HepG2 (cell line): ENCODE measurements around the gene RSAD1.

Source experiments
- EZH2 ChIP-seq: conservative IDR thresholded peaks from 2 replicates; pipeline ENCODE4 v1.6.1; 2012; ENCODE audit warnings: mild to moderate bottlenecking, low read depth, low read length, moderate library complexity
- FOXJ3 ChIP-seq: sonication (generic); formaldehyde crosslinking; IDR thresholded peaks from 2 replicates; pipeline ENCODE4 v1.4.0; 2020; ENCODE audit warnings: missing genetic modification reagents, mild to moderate bottlenecking, borderline replicate concordance
- HBP1 ChIP-seq: IDR thresholded peaks from 2 replicates; pipeline ENCODE4 v1.6.1; 2016; ENCODE audit warnings: low read depth, control low read depth
- IKZF4 ChIP-seq: sonication (generic); formaldehyde crosslinking; IDR thresholded peaks from 2 replicates; pipeline ENCODE4 v1.5.1; 2020; ENCODE audit warnings: borderline replicate concordance, mild to moderate bottlenecking, low read depth, missing genetic modification reagents; ENCODE audit errors: not compliant biosample characterization
- KDM2A ChIP-seq: sonication (generic); formaldehyde crosslinking; IDR thresholded peaks from 2 replicates; pipeline ENCODE4 v1.4.0; 2020; ENCODE audit warnings: low read depth, missing genetic modification reagents, borderline replicate concordance
- KLF11 ChIP-seq: IDR thresholded peaks from 2 replicates; pipeline ENCODE4 v1.6.1; 2016; ENCODE audit warnings: missing compliant biosample characterization
- KLF6 ChIP-seq: IDR thresholded peaks from 2 replicates; pipeline ENCODE4 v1.8.0; 2016; ENCODE audit warnings: missing biosample characterization, missing genetic modification reagents
- KLF9 ChIP-seq: IDR thresholded peaks from 2 replicates; pipeline ENCODE4 v1.6.1; 2016; ENCODE audit warnings: low read depth
- UBTF ChIP-seq: sonication (generic); formaldehyde crosslinking; IDR thresholded peaks from 2 replicates; pipeline ENCODE4 v1.4.0; 2020; ENCODE audit warnings: mild to moderate bottlenecking, missing genetic modification reagents
- ZBTB21 ChIP-seq: sonication (generic); formaldehyde crosslinking; IDR thresholded peaks from 2 replicates; pipeline ENCODE4 v1.4.0; 2020; ENCODE audit warnings: missing genetic modification reagents
- TF ChIP-seq, protein P1 (sequence below): sonication (generic); formaldehyde crosslinking; IDR thresholded peaks from 2 replicates; pipeline ENCODE4 v1.5.0; 2020; ENCODE audit warnings: mild to moderate bottlenecking, missing genetic modification reagents, moderate library complexity
- TF ChIP-seq, protein P2 (sequence below): sonication (generic); formaldehyde crosslinking; IDR thresholded peaks from 2 replicates; pipeline ENCODE4 v1.4.0; 2020; ENCODE audit warnings: missing genetic modification reagents, borderline replicate concordance

GRCh38 chr17:50521514-50521913 lies 42.9 kb downstream of the RSAD1 start:
- no peak for TF ChIP-seq KLF11
- no peak for TF ChIP-seq UBTF (CRISPR knock-in tag)
- TF ChIP-seq FOXJ3 (CRISPR knock-in tag) = no peak
- no peak for TF ChIP-seq KLF9 (CRISPR knock-in tag)
- TF ChIP-seq KDM2A (CRISPR knock-in tag) = no peak
- TF ChIP-seq KLF6 (CRISPR knock-in tag) = no peak
- no peak for TF ChIP-seq IKZF4
- TF ChIP-seq ZBTB21 (CRISPR knock-in tag) = no peak
- TF ChIP-seq HBP1 (CRISPR knock-in tag) = no peak
- TF ChIP-seq EZH2 = no peak
- TF ChIP-seq, protein P1, sequence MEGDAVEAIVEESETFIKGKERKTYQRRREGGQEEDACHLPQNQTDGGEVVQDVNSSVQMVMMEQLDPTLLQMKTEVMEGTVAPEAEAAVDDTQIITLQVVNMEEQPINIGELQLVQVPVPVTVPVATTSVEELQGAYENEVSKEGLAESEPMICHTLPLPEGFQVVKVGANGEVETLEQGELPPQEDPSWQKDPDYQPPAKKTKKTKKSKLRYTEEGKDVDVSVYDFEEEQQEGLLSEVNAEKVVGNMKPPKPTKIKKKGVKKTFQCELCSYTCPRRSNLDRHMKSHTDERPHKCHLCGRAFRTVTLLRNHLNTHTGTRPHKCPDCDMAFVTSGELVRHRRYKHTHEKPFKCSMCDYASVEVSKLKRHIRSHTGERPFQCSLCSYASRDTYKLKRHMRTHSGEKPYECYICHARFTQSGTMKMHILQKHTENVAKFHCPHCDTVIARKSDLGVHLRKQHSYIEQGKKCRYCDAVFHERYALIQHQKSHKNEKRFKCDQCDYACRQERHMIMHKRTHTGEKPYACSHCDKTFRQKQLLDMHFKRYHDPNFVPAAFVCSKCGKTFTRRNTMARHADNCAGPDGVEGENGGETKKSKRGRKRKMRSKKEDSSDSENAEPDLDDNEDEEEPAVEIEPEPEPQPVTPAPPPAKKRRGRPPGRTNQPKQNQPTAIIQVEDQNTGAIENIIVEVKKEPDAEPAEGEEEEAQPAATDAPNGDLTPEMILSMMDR = no peak
- TF ChIP-seq, protein P2, sequence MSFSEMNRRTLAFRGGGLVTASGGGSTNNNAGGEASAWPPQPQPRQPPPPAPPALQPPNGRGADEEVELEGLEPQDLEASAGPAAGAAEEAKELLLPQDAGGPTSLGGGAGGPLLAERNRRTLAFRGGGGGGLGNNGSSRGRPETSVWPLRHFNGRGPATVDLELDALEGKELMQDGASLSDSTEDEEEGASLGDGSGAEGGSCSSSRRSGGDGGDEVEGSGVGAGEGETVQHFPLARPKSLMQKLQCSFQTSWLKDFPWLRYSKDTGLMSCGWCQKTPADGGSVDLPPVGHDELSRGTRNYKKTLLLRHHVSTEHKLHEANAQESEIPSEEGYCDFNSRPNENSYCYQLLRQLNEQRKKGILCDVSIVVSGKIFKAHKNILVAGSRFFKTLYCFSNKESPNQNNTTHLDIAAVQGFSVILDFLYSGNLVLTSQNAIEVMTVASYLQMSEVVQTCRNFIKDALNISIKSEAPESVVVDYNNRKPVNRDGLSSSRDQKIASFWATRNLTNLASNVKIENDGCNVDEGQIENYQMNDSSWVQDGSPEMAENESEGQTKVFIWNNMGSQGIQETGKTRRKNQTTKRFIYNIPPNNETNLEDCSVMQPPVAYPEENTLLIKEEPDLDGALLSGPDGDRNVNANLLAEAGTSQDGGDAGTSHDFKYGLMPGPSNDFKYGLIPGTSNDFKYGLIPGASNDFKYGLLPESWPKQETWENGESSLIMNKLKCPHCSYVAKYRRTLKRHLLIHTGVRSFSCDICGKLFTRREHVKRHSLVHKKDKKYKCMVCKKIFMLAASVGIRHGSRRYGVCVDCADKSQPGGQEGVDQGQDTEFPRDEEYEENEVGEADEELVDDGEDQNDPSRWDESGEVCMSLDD = no peak
